OCI-M1 (cell line): ENCODE measurements around the gene OR4D2.

Experiments used
- DNase-seq: peaks from one replicate; lab custom pipeline; 2025; lab: John Stamatoyannopoulos, UW

Gene OR4D2

DNA sequence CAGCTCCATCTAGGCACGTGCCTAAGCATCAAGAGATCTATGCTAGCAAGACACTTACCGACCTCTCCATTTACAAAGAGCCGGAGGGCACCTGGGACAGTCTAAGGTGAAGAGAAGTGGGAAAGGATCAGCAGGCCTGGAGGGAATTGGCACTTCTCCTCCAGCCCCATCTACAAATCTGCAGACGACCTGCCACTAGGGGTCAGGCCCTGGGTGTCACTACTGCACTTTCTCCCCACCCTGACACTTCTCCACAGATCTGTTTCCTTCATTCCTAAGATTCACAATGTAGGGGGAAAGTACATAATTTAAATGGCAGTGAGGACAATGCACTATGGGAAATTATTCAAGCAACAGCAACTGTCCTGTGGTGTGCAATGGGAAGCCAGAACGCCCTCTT lies 44.1 kb downstream of the OR4D2 start:
- no peak for DNase-seq

DNA sequence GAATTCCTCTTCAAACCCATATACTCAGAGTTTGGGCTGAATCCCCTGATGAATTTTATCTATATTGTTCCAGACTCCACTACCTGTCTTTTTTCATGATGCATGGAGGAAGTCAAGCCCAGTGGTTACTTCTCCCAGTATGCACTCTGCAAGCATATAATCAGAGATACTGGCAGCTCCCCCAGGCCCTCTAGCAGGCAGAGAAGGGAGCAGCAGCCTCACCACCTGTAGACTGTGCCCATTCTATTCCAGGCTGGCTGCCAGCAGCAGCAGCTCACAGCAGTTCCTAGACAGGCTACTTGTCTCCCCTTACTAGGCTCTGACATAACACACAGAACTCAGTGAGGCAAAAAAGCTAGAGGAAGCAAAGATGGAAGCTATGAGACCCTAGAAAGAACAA lies 48.9 kb downstream of the OR4D2 start:
- DNase-seq = peak; percentile 67

DNA sequence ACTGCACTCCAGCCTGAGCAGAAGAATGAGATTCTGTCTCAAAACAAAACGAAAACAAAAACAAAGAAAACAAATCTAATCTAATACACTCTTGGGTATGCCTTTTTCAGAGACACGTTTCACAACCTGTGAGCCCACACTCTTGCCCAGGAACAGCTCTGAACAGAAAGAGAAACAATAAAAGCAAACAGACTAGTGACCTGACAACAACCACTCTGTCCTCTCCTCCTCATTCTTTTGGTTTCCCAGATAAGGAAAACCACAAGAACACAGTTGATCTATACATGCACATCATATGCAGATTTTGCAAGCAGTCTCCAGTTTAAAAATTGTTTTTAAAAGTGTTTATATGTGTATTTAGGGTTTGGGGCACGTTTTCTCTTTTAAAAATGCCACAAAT lies 51.0 kb downstream of the OR4D2 start:
- peak; percentile 84 for DNase-seq

DNA sequence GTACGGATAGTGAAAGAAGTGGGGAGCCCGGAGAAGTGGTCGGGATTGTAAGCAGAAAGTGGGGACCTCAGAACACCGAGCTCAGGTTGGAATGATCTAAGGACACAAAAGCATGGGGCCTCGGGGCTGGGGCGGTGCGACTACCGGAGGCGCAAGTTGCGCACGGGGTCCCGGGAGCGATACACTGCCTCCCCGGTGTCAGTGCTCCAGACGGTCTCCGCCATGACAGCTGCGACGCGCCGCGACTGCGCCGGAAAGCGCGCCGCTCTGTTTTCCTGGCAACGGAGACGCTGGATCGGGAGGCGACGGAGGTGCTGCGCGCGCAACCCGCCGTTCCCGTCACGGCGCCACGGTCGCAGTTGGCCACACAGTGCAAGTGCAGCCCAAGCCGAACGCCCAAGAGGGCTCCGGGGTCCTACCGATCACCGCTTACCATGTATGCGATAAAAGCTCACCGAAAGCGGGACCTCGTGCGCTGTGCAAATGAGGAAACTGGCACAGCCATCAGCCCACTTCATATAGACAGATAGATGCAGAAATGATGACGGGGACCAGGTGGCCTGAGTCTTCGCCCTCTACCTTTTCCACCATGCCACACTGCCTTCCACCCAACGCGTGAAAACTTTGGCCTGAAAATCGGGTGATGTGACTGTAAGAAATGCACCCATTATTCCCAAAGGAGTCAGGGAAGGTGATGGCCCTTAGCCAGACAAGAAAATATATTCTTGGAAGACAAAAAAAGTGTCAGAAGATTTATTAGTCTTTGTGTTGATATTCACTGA lies 52.4 kb downstream of the OR4D2 start, which contains the start of gene MKS1:
TSS of gene MKS1 (minus strand) at position 249 of the 782 bp plus-strand sequence. CDS start at position 224, 25 bp downstream.
- peak; percentile 98 for DNase-seq

DNA sequence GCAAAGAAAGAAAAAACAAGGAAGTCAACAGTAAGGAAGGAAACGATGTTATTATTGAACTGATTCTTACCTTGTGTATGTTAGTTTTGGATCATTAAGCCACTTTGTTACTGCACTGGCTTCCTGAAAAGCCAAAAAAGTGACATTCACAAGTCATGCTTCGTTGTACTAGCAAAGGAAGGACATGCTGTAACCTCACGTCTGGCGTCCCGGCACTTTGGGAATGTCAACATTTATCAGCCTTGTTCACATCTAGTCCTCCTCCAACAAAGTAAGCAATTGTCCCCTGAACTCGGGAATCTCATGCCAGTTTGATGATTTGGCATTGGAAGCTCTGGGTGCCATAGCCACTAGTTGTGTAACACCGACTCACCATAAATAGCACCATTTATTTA lies 53.0 kb downstream of the OR4D2 start:
- DNase-seq = peak; percentile 54
